B cell (primary cell): ENCODE measurements around the gene SNRNP70.

Experiments
- CTCF ChIP-seq: fragments of 200-600 bp; IDR thresholded peaks from one replicate; pipeline ENCODE4 v1.8.0; 2022; ENCODE audit warnings: antibody characterized with exemption, mild to moderate bottlenecking
- EZH2 ChIP-seq: IDR thresholded peaks from 2 replicates; pipeline ENCODE4 v1.6.1; 2012; ENCODE audit warnings: borderline replicate concordance, low read depth, mild to moderate bottlenecking, moderate library complexity, low read length; ENCODE audit not compliant: insufficient read depth, poor library complexity, severe bottlenecking

- TF ChIP-seq CTCF (no peak), EZH2 (no peak)
Observed at GRCh38 chr19:49136771-49137171, 51.5 kb downstream of the SNRNP70 start.
